ENCODE measurements around the gene MMEL1.

MMEL1 gene

DNA sequence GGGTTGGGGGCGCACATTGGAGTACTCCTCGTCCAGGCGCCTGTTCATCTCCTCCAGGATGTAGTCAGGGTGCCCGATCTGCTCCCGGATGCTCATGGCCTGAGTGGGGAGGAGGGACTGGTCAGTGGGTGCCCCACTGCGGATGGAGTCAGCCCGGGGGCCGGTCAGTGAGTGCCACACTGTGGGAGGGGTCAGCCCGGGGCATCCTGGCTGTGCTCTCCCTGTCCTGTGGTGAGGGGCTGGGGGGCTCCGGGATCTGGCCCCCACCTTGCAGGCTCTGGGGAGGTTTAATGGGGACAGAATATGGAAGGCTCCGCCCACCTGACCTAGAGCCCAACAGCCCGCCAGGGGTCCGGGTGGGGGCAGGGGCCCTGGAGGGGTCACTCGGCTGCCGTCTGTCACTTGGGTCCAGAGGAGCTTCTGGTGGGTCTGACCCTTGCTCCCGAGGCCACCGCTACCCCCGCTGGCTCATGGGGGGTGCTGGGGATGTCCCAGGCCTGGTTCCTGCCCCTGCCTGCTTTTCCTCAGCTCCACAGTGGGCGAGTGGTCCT is 37.5 kb downstream of the MMEL1 start:
- no peak overlapping the region for H3K27ac ChIP-seq
- TF ChIP-seq ZFX (IDR thresholded peaks at IDR 0.05), result no peak
- TF ChIP-seq, protein P1, sequence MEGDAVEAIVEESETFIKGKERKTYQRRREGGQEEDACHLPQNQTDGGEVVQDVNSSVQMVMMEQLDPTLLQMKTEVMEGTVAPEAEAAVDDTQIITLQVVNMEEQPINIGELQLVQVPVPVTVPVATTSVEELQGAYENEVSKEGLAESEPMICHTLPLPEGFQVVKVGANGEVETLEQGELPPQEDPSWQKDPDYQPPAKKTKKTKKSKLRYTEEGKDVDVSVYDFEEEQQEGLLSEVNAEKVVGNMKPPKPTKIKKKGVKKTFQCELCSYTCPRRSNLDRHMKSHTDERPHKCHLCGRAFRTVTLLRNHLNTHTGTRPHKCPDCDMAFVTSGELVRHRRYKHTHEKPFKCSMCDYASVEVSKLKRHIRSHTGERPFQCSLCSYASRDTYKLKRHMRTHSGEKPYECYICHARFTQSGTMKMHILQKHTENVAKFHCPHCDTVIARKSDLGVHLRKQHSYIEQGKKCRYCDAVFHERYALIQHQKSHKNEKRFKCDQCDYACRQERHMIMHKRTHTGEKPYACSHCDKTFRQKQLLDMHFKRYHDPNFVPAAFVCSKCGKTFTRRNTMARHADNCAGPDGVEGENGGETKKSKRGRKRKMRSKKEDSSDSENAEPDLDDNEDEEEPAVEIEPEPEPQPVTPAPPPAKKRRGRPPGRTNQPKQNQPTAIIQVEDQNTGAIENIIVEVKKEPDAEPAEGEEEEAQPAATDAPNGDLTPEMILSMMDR (conservative IDR thresholded peaks at IDR 0.05), result no peak

DNA sequence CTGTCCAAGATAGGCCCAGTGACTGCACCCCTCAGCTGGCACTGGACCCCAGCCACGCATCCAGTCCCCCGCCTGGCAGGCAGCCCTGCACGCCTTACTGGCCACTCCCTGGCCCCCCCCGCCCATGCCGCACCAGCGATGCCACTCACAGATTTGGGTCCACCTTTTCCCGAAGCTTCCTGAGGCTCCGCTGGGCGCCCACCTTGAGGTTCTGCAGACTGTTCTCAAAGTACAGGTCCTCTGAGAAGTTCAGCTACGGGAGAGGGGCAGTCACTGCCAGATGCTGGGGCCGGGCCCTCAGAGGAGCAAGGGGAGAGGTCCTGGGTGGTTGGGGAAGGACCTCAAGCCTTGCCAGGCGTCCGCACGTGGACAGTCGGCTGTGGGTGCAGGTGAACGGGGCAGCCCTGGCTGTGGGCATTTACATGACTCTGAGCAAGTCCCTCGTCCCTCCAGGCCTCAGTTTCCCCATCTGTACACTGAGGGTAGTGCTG is 38.1 kb downstream of the MMEL1 start:
- TF ChIP-seq, protein P1 (conservative IDR thresholded peaks at IDR 0.05), result no peak
- no peak for TF ChIP-seq ZFX (IDR thresholded peaks at IDR 0.05)
- no peak overlapping the region for H3K27ac ChIP-seq

DNA sequence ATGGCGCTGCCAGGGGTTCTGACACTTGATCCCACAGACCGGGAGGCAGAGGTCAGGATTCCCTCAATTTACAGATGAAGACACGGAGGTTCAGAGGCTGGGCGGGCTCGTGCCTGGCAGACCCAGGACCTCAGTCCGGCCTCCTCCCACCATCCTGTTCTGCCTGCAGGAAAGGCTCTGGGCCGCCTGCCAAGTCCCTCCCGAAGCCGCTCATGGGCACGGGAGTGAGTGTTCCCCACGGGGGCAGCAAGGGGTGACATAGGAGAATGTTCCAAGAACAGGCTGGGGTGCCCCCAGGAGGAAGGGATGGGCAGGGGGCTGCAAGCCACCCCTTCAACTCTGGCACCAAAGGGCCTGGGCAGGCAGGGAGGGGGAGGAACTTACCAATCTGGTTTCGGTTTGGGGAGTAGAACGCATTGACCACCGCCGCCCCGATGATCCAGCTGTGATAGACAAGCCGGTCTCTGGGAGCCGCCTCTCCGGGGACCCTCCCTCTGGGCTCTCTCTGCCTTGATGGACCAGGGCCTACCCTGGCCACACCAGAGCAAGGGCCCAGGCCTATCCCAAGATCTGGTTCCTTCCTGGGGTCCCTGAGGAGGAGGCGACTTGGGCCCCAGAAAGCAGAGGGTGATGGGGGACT is 38.7 kb downstream of the MMEL1 start:
- TF ChIP-seq ZFX (IDR thresholded peaks at IDR 0.05), result no peak
- TF ChIP-seq, protein P1 (conservative IDR thresholded peaks at IDR 0.05), result no peak
- no peak overlapping the region for H3K27ac ChIP-seq

DNA sequence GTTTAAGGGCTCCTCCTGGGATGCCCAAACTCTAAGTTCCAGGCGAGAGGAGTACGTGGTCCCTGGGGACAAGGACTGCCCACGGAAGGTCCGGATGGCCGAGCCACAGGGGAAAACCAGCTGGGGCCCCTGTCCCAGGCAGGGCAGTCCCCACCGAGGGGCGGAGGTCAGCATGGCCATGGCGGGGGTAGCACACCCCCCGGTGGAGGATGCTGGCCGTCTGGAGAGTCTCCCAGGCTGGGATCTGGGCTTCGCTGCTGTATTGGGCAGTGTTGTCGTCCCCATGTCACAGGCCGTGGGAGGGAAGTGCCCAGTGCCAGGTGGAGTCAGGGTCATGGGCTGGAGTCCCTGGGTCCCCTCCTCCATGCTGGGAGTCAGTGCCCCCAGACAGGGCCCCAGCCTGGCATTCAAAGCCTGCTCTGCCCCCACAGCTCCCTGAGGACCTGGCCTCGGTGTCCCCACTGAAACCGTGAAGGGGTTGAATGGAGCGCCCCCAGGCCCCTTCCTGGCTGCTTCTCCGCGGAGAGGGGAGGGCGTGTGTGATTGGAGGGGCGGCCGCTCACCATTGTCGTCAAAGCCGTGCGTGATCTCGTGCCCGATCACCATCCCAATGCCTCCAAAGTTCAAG is 39.5 kb downstream of the MMEL1 start:
- H3K27ac ChIP-seq, result peak overlapping the region; percentile 76
- TF ChIP-seq, protein P1 (conservative IDR thresholded peaks at IDR 0.05), result no peak
- TF ChIP-seq ZFX (IDR thresholded peaks at IDR 0.05), result no peak

DNA sequence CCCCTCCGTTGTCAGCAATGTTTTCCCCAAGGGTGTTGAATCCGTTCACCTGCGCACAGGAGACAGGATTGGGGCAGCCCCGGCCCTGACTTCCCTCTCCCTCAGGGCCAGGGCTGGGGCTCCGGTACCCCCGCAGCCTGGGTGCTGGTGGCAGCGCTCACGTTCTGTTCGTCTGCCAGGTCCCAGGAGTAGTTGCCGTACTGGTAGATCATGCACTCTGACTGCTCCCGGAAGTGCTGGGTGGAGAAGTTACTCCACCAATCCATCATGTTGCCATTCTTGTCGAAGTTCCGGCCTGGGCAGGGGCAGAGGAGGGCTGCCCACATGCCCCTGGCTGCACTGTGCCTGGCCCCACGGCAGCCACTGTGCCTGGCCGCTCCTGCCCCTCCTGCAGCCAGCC is 40.1 kb downstream of the MMEL1 start:
- H3K27ac ChIP-seq, result peak overlapping the region; percentile 76
- TF ChIP-seq, protein P1 (conservative IDR thresholded peaks at IDR 0.05), result no peak
- TF ChIP-seq ZFX (IDR thresholded peaks at IDR 0.05), result no peak

DNA sequence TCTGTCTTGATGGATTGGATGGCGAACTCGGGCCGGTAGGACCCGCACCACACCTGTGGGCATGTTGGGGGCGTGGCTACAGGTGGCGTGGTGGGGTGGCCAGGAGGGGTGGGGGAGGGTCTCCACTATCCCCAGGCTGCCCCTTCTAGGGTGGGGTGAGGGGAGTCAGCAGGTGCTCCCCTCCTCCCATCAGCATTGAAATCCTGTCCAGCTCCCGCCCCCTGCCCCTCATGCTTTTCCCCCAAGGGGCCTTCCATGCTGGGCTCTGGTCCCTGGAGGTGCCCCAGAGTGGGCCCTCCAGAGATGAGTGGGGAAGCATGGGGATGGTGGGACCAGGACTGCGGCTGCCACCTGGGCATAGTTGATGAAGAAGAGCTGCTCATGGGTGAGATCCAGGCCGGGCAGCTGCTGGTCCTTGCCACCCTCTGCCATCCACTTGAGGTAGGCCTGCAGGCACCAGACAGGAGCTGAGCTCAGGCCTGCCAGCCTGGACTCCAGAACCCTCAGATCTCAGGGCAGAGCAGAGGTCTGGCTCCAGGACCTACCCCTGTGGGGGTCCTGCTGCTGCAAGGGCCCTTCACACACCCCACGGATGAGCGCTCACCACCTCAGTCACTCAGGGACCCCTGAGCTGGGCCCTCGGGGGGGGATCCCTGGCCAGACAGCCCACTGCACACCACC is 41.1 kb downstream of the MMEL1 start:
- peak overlapping the region; percentile 76 for H3K27ac ChIP-seq
- TF ChIP-seq, protein P1 (conservative IDR thresholded peaks at IDR 0.05), result no peak
- TF ChIP-seq ZFX (IDR thresholded peaks at IDR 0.05), result no peak

DNA sequence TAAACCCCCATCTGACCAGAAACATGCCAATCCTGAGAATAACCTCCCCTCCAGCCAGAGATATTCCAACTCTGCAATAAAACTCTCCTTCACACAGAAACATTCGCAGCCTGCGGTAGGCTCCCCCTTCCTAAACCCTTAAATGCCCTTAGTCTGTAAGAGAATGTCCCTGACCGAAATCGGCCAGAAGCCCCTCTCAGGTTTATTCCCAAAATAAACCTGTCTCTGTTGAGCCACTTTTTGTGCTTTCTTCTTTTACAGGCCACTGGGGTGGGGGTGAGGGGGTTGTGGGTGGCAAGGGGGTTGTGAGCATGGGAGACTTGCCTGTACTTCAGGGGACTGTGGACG is 41.6 kb downstream of the MMEL1 start:
- no peak overlapping the region for H3K27ac ChIP-seq
- no peak for TF ChIP-seq ZFX (IDR thresholded peaks at IDR 0.05)
- TF ChIP-seq, protein P1 (conservative IDR thresholded peaks at IDR 0.05), result no peak

Measured in C4-2B (cell line).